ENCODE results near the gene MS4A10. TPM values are rescaled to one million over a fixed set of nuclear protein-coding genes. Genes with fewer than 3 reads are reported as not detected.

MS4A10 gene
- total and polyA plus RNA-seq, 9 of the 15 experiments (the other 6 are each of a cell fraction or from before 2014, with no cell fraction given): not detected

- CTCF ChIA-PET (ENCODE audit: low intra/inter-chr PET ratio): no interaction called here
- in situ Hi-C loops (cut with MboI): no loop called here
- TF ChIP-seq JUN (IDR thresholded peaks at IDR 0.05; ENCODE audit: borderline replicate concordance, low read depth, low read length) (no peak), JUN (CRISPR knock-in tag; IDR thresholded peaks at IDR 0.05; ENCODE audit: borderline replicate concordance) (no peak), TOE1 (IDR thresholded peaks at IDR 0.05; ENCODE audit: borderline replicate concordance) (peak; percentile 49; the same call in 1 of the 2 replicates), TOE1 (CRISPR knock-in tag; IDR thresholded peaks at IDR 0.05; ENCODE audit: borderline replicate concordance, low read depth) (no peak), THRB (CRISPR knock-in tag; conservative IDR thresholded peaks at IDR 0.05) (no peak), MCM2 (IDR thresholded peaks at IDR 0.05; ENCODE audit: low read depth) (no peak), ZNF263 (CRISPR knock-in tag; IDR thresholded peaks at IDR 0.05; ENCODE audit: borderline replicate concordance) (peak; percentile 88), BRD9 (IDR thresholded peaks at IDR 0.05; ENCODE audit: low read depth, partially characterized antibody) (no peak), RNF219 (CRISPR knock-in tag; IDR thresholded peaks at IDR 0.05) (no peak), SMARCA4 (IDR thresholded peaks at IDR 0.05) (peak; percentile 31; the same call in 1 of the 2 replicates), AFF4 (CRISPR knock-in tag; IDR thresholded peaks at IDR 0.05) (no peak), RCOR1 (IDR thresholded peaks at IDR 0.05; ENCODE audit: borderline replicate concordance in 1 of 2, low read depth in 2 of 2, low read length in 2 of 2) (peak in 1 of 2 experiments; percentile 40; a peak in 1 of 4 replicates), HDAC1 (IDR thresholded peaks at IDR 0.05) (peak in 1 of 2 experiments; percentile 58; a peak in 1 of 4 replicates), SRSF7 (optimal IDR thresholded peaks at IDR 0.05; ENCODE audit: low read depth, low read length) (no peak), MAFF (IDR thresholded peaks at IDR 0.05; ENCODE audit: low read length) (no peak), DNMT1 (IDR thresholded peaks at IDR 0.05) (no peak)
Measured at GRCh38 chr11:60848714-60849151, 63.6 kb downstream of the MS4A10 start.

More at GRCh38 chr11:60848714-60849151, 63.6 kb downstream of the MS4A10 start:
- ATAC-seq (peak; percentile 59), FAIRE-seq (peak; percentile 55), DNase-seq (ENCODE audit: extremely low read depth in 1 of 4, low spot score in 3 of 4) (peak in 2 of 4 experiments; percentile 67 to 69)
- POLR2A ChIA-PET: interaction anchor here (0.7 to 1.1 kb wide), 3 partner anchors 16 to 277 kb away, joined by 3 read pairs; no protein-coding TSS in a partner anchor
- peak overlapping the region in 1 of 2 experiments; percentile 69; a peak in 2 of 4 replicates for H3K9ac ChIP-seq (ENCODE audit: insufficient read depth in 1 of 2, low read depth in 2 of 2, low read length in 2 of 2)
- no peak overlapping the region for H2AFZ ChIP-seq (ENCODE audit: low read depth, low read length)
- peaks cover 16 to 49% of the 10 kb centered on the region in 2 experiments for H3K4me1 ChIP-seq (replicated peaks in 1 of 2; ENCODE audit: control insufficient read depth in 2 of 2, insufficient read depth in 2 of 2, low read length in 2 of 2)
- H3K4me2 ChIP-seq (ENCODE audit: insufficient read depth, low read length): no peak overlapping the region
- H3K79me2 ChIP-seq (ENCODE audit: control insufficient read depth, insufficient read depth, low read length): peaks cover 36% of the 10 kb centered on the region
- no TSS peak for BruUV-seq (replicated peaks)
- peaks cover 3% of the 10 kb centered on the region; the same call in 1 of the 2 replicates for H4K20me1 ChIP-seq (replicated peaks; ENCODE audit: control insufficient read depth, insufficient read depth, low read length)
- peaks cover 84% of the 10 kb centered on the region for H3K36me3 ChIP-seq (ENCODE audit: control insufficient read depth, insufficient read depth, low read length)
- intact Hi-C loops (cut with micrococcal nuclease): no loop called here
- no peaks in the 10 kb centered on the region for H3K9me3 ChIP-seq (replicated peaks; ENCODE audit: control insufficient read depth, insufficient read depth, low read depth, low read length)
- WGBS (ENCODE audit: insufficient coverage, low coverage, missing lambda C conversion rate): 42% methylated on average over 9 of the region's 10 CpGs
- H3K9me1 ChIP-seq (ENCODE audit: control insufficient read depth, insufficient read depth, low read length): peaks cover 3% of the 10 kb centered on the region
- H3K4me3 ChIP-seq: no peak overlapping the region
- peak overlapping the region; percentile 37; the same call in 1 of the 3 replicates for H3K27ac ChIP-seq (ENCODE audit: extremely low read depth, low read depth, low read length)
- H3K27me3 ChIP-seq (ENCODE audit: control insufficient read depth in 2 of 2, insufficient read depth in 2 of 2, low read length in 2 of 2): no peaks in the 10 kb centered on the region
